ENCODE data around the gene PCDHGB6. TPM values are rescaled to one million over a fixed set of nuclear protein-coding genes. Genes with fewer than 3 reads are reported as not detected.
"Not testable (repeated sequence)": the region's sequence is repeated elsewhere in the genome, so short reads cannot be mapped to it uniquely, and the experiment has no call there.

Gene PCDHGB6
- total RNA-seq, 1 donor from 2014 or later: 5.3 TPM

GRCh38 chr5:141387557-141388311, 20.1 kb upstream of the PCDHGB6 start, which contains the start of gene PCDHGB4:
TSS of gene PCDHGB4 (plus strand) at chr5:141387698. CDS start at chr5:141387885, 187 bp downstream.
- DNase-seq (ENCODE audit: low spot score): not testable (repeated sequence)

- DNase-seq (ENCODE audit: low spot score): no peak
These were observed 19.2 kb upstream of the PCDHGB6 start for GRCh38 chr5:141388661-141389060.

GRCh38 chr5:141389153-141390042, 18.4 kb upstream of the PCDHGB6 start:
- DNase-seq (ENCODE audit: low spot score): no peak

GRCh38 chr5:141392429-141393198, 15.2 kb upstream of the PCDHGB6 start, which contains the start of gene PCDHGA8:
TSS of gene PCDHGA8 (plus strand) at chr5:141392633. CDS start at chr5:141392814, 181 bp downstream.
- no peak for DNase-seq (ENCODE audit: low spot score)

GRCh38 chr5:141393267-141393666, 14.6 kb upstream of the PCDHGB6 start:
- DNase-seq (ENCODE audit: low spot score): no peak

- not testable (repeated sequence) for DNase-seq (ENCODE audit: low spot score)
These were observed 13.2 kb upstream of the PCDHGB6 start for GRCh38 chr5:141394401-141395187.

- DNase-seq (ENCODE audit: low spot score): not testable (repeated sequence)
These were observed 9.9 kb upstream of the PCDHGB6 start, which contains the start of gene PCDHGB5 for GRCh38 chr5:141397756-141398551. TSS of gene PCDHGB5 (plus strand) at chr5:141397947. CDS start at chr5:141398128, 181 bp downstream.

GRCh38 chr5:141398608-141399007, 9.2 kb upstream of the PCDHGB6 start:
- no peak for DNase-seq (ENCODE audit: low spot score)

GRCh38 chr5:141399555-141400258, 8.1 kb upstream of the PCDHGB6 start:
- no peak for DNase-seq (ENCODE audit: low spot score)

- no peak for DNase-seq (ENCODE audit: low spot score)
These were observed 5.1 kb upstream of the PCDHGB6 start, which contains the start of gene PCDHGA9 for GRCh38 chr5:141402553-141403243. TSS of gene PCDHGA9 (plus strand) at chr5:141402778. CDS start at chr5:141402953, 175 bp downstream.

- no peak for DNase-seq (ENCODE audit: low spot score)
These were observed 4.4 kb upstream of the PCDHGB6 start for GRCh38 chr5:141403387-141403786.

- DNase-seq (ENCODE audit: low spot score): peak; percentile 72
These were observed 1.9 kb downstream of the PCDHGB6 start for GRCh38 chr5:141409598-141410306.

GRCh38 chr5:141411575-141411974, 3.8 kb downstream of the PCDHGB6 start:
- DNase-seq (ENCODE audit: low spot score): no peak

- no peak for DNase-seq (ENCODE audit: low spot score)
These were observed 5.2 kb downstream of the PCDHGB6 start, which contains the start of gene PCDHGA10 for GRCh38 chr5:141412854-141413539. TSS of gene PCDHGA10 (plus strand) at chr5:141412987. CDS start at chr5:141413176, 189 bp downstream.

GRCh38 chr5:141413540-141414069, 5.8 kb downstream of the PCDHGB6 start:
- DNase-seq (ENCODE audit: low spot score): peak; percentile 87

GRCh38 chr5:141414548-141415274, 6.9 kb downstream of the PCDHGB6 start:
- peak; percentile 60 for DNase-seq (ENCODE audit: low spot score)

All from mesenteric fat pad (tissue), 1 donor.